Right atrium auricular region (tissue), 2 donors: ENCODE results near the gene DLEC1. TPM values are rescaled to one million over a fixed set of nuclear protein-coding genes. Genes with fewer than 3 reads are reported as not detected.

Experiments
- DNase-seq: peaks from one replicate; pipeline ENCODE4 v3.0.0-alpha.2; 2019; ENCODE audit warnings: low spot score
- H3K27ac ChIP-seq, 2 donors: fragments of 200-600 bp; sonication (generic); 1 replicate in 1 of 2; 2 replicates in 1 of 2; pipeline ENCODE4 v1.5.1; 2016 to 2019
- H3K27me3 ChIP-seq, 2 donors: fragments of 200-600 bp; sonication (generic); one replicate each; pipeline versions ENCODE4 v1.5.1 to v1.6.0; 2017 to 2019
- H3K36me3 ChIP-seq: fragments of 200-600 bp; sonication (generic); one replicate; pipeline ENCODE4 v1.5.1; 2016
- H3K4me1 ChIP-seq, 2 donors: fragments of 200-600 bp; sonication (generic); one replicate each; pipeline versions ENCODE4 v1.5.1 to v1.6.0; 2017 to 2019
- H3K4me3 ChIP-seq, 2 donors: fragments of 200-600 bp; sonication (generic); 1 replicate in 1 of 2; 2 replicates in 1 of 2; pipeline ENCODE4 v1.5.1; 2017 to 2019; ENCODE audit warnings: mild to moderate bottlenecking in 1 of 2, moderate library complexity in 1 of 2
- H3K9me3 ChIP-seq, 2 donors: fragments of 200-600 bp; sonication (generic); one replicate each; pipeline ENCODE4 v1.5.1; 2019
- CTCF ChIP-seq, 2 donors: fragments of 200-600 bp; sonication (generic); IDR thresholded peaks; one replicate each; pipeline ENCODE4 v1.5.1; 2019; ENCODE audit warnings: antibody characterized with exemption in 2 of 2
- total RNA-seq, 2 donors: library from RNA; depleted of rRNA; stranded (reverse); fragments of >200 nt; gene quantifications; one replicate each; pipeline ENCODE4 v1.1.0, GENCODE V29; 2016

The DLEC1 gene
- total RNA-seq, 2 donors from 2014 or later, result 0.22 to 0.35 TPM

- Histone ChIP-seq H3K4me3 (no peak overlapping the region), H3K36me3 (no peaks in the 10 kb centered on the region), H3K9me3 (no peaks in the 10 kb centered on the region), H3K27ac (no peak overlapping the region), H3K27me3 (no peaks in the 10 kb centered on the region), H3K4me1 (no peaks in the 10 kb centered on the region)
- no peak for DNase-seq
- no peak for TF ChIP-seq CTCF (IDR thresholded peaks at IDR 0.05)
Observed at GRCh38 chr3:38111201-38111600, 72.2 kb downstream of the DLEC1 start.

GRCh38 chr3:38111696-38112377, 72.8 kb downstream of the DLEC1 start:
- TF ChIP-seq CTCF (IDR thresholded peaks at IDR 0.05), result no peak
- DNase-seq, result no peak
- Histone ChIP-seq H3K27ac (no peak overlapping the region), H3K4me1 (no peaks in the 10 kb centered on the region), H3K4me3 (no peak overlapping the region), H3K27me3 (no peaks in the 10 kb centered on the region), H3K9me3 (no peaks in the 10 kb centered on the region), H3K36me3 (no peaks in the 10 kb centered on the region)

GRCh38 chr3:38112378-38112761, 73.4 kb downstream of the DLEC1 start:
- H3K4me3 ChIP-seq, result no peak overlapping the region
- H3K27me3 ChIP-seq, result no peaks in the 10 kb centered on the region
- H3K4me1 ChIP-seq, result no peaks in the 10 kb centered on the region
- no peak for DNase-seq
- H3K27ac ChIP-seq, result no peak overlapping the region
- no peak for TF ChIP-seq CTCF (IDR thresholded peaks at IDR 0.05)
- no peaks in the 10 kb centered on the region for H3K36me3 ChIP-seq
- H3K9me3 ChIP-seq, result no peaks in the 10 kb centered on the region

GRCh38 chr3:38114052-38114874, 75.3 kb downstream of the DLEC1 start:
- no peak for TF ChIP-seq CTCF (IDR thresholded peaks at IDR 0.05)
- Histone ChIP-seq H3K9me3 (no peaks in the 10 kb centered on the region), H3K27ac (no peak overlapping the region), H3K36me3 (no peaks in the 10 kb centered on the region), H3K4me1 (no peaks in the 10 kb centered on the region), H3K4me3 (no peak overlapping the region), H3K27me3 (no peaks in the 10 kb centered on the region)
- no peak for DNase-seq

- Histone ChIP-seq H3K4me1 (no peaks in the 10 kb centered on the region), H3K9me3 (no peaks in the 10 kb centered on the region), H3K36me3 (peaks cover 4% of the 10 kb centered on the region), H3K27ac (no peak overlapping the region), H3K4me3 (no peak overlapping the region), H3K27me3 (no peaks in the 10 kb centered on the region)
- no peak for DNase-seq
- TF ChIP-seq CTCF (IDR thresholded peaks at IDR 0.05), result no peak
Observed at GRCh38 chr3:38114875-38115644, 76.1 kb downstream of the DLEC1 start.
